Measurements from ENCODE around the gene PPARG.

PPARG gene

GRCh38 chr3:12313519-12313918 lies 24.6 kb downstream of the PPARG start:
- no peak for DNase-seq

GRCh38 chr3:12316253-12316652 lies 27.4 kb downstream of the PPARG start:
- DNase-seq: no peak

- DNase-seq: no peak
These were observed 28.0 kb downstream of the PPARG start for GRCh38 chr3:12316729-12317351.

GRCh38 chr3:12317914-12318313 lies 29.0 kb downstream of the PPARG start:
- DNase-seq: no peak

GRCh38 chr3:12318758-12319621 lies 30.1 kb downstream of the PPARG start:
- DNase-seq: no peak

GRCh38 chr3:12321015-12321414 lies 32.1 kb downstream of the PPARG start:
- no peak for DNase-seq

GRCh38 chr3:12323237-12323636 lies 34.4 kb downstream of the PPARG start:
- DNase-seq: no peak

GRCh38 chr3:12325586-12326515 lies 37.0 kb downstream of the PPARG start:
- no peak for DNase-seq

GRCh38 chr3:12327021-12327420 lies 38.2 kb downstream of the PPARG start:
- no peak for DNase-seq

- no peak for DNase-seq
These were observed 39.4 kb downstream of the PPARG start for GRCh38 chr3:12328132-12328836.

GRCh38 chr3:12328837-12329462 lies 40.1 kb downstream of the PPARG start:
- DNase-seq: no peak

GRCh38 chr3:12334786-12335185 lies 45.9 kb downstream of the PPARG start:
- no peak for DNase-seq

GRCh38 chr3:12335421-12335820 lies 46.6 kb downstream of the PPARG start:
- DNase-seq: no peak

- no peak for DNase-seq
These were observed 47.2 kb downstream of the PPARG start for GRCh38 chr3:12336099-12336498.

- DNase-seq: no peak
These were observed 50.0 kb downstream of the PPARG start for GRCh38 chr3:12338595-12339546.

- DNase-seq: no peak
These were observed 51.0 kb downstream of the PPARG start for GRCh38 chr3:12339701-12340480.

- DNase-seq: no peak
These were observed 51.6 kb downstream of the PPARG start for GRCh38 chr3:12340506-12340905.

- no peak for DNase-seq
These were observed 53.3 kb downstream of the PPARG start for GRCh38 chr3:12342151-12342550.

GRCh38 chr3:12343047-12343501 lies 54.2 kb downstream of the PPARG start:
- no peak for DNase-seq

GRCh38 chr3:12345141-12345561 lies 56.3 kb downstream of the PPARG start:
- no peak for DNase-seq
